ENCODE data around the gene NHLRC4. TPM values are rescaled to one million over a fixed set of nuclear protein-coding genes. Genes with fewer than 3 reads are reported as not detected.

Gene NHLRC4
- polyA plus RNA-seq, 2 of the 4 experiments (the other 2 are of a cell fraction) = 0.03 to 0.09 TPM

- no peak for TF ChIP-seq BHLHE40 (IDR thresholded peaks at IDR 0.05; ENCODE audit: low read depth, low read length)
- TF ChIP-seq SMC3 (IDR thresholded peaks at IDR 0.05) = no peak
Measured at GRCh38 chr16:591231-591630, 24.4 kb downstream of the NHLRC4 start (continued).

GRCh38 chr16:591892-592517 lies 25.2 kb downstream of the NHLRC4 start:
- TF ChIP-seq TP53 (CRISPR knock-in tag; IDR thresholded peaks at IDR 0.05) = no peak
- no peak for TF ChIP-seq NR3C1 (IDR thresholded peaks at IDR 0.05)
- TF ChIP-seq RNF2 (IDR thresholded peaks at IDR 0.05; ENCODE audit: borderline replicate concordance, low read depth) = no peak
- no peak for TF ChIP-seq REST (IDR thresholded peaks at IDR 0.05)
- TF ChIP-seq MYC (IDR thresholded peaks at IDR 0.05; ENCODE audit: borderline replicate concordance, low read length) = no peak
- no peak for TF ChIP-seq MAFK (IDR thresholded peaks at IDR 0.05; ENCODE audit: partially characterized antibody)
- TF ChIP-seq RAD21 (conservative IDR thresholded peaks at IDR 0.05 in 1 of 2, IDR thresholded peaks at IDR 0.05 in 1 of 2) = no peak
- TF ChIP-seq ESRRA (IDR thresholded peaks at IDR 0.05; ENCODE audit: borderline replicate concordance, low read length) = no peak
- TF ChIP-seq EHF (CRISPR knock-in tag; IDR thresholded peaks at IDR 0.05) = no peak
- TF ChIP-seq JUN (IDR thresholded peaks at IDR 0.05) = no peak
- TF ChIP-seq HOXB13 (CRISPR knock-in tag; IDR thresholded peaks at IDR 0.05; ENCODE audit: low read depth) = no peak
- DNase-seq (ENCODE audit: low read depth in 1 of 2, low spot score in 1 of 2) (no peak), FAIRE-seq (no peak), ATAC-seq (no peak)
- no peak overlapping the region for H3K27ac ChIP-seq
- POLR2A ChIA-PET = no interaction called here
- WGBS (ENCODE audit: missing lambda C conversion rate) = 89% methylated on average over 14 of the region's 15 CpGs
- CTCF ChIA-PET = interaction anchor here (1.8 to 3.1 kb wide), 2 partner anchors 34 to 68 kb away, joined by 4 to 14 read pairs; no protein-coding TSS in a partner anchor
- no peak overlapping the region for H3K4me2 ChIP-seq
- peaks cover 31% of the 10 kb centered on the region for H3K4me1 ChIP-seq
- H3K4me3 ChIP-seq = no peak overlapping the region
- H3K9me3 ChIP-seq = no peaks in the 10 kb centered on the region

GRCh38 chr16:592518-593306 lies 25.9 kb downstream of the NHLRC4 start:
- H3K27ac ChIP-seq = no peak overlapping the region
- CTCF ChIA-PET = interaction anchor here (0.9 to 3.1 kb wide), 8 partner anchors 21 to 83 kb away, joined by 3 to 14 read pairs (median 3); partner anchors contain the start of genes METTL26 and RHBDL1
- H3K4me1 ChIP-seq = peaks cover 24% of the 10 kb centered on the region
- no peak overlapping the region for H3K4me3 ChIP-seq
- POLR2A ChIA-PET = no interaction called here
- H3K4me2 ChIP-seq = 0 out of 3 replicates have a peak overlapping the region, but pooled peaks have one; percentile 18
- no peak for FAIRE-seq
- TF ChIP-seq SREBF2 (IDR thresholded peaks at IDR 0.05) (no peak), ZC3H11A (IDR thresholded peaks at IDR 0.05) (no peak), CHD4 (IDR thresholded peaks at IDR 0.05; ENCODE audit: borderline replicate concordance) (no peak), TFCP2L1 (CRISPR knock-in tag; IDR thresholded peaks at IDR 0.05) (no peak), ELK1 (IDR thresholded peaks at IDR 0.05; ENCODE audit: low read depth, low read length) (no peak), ATOH8 (CRISPR knock-in tag; IDR thresholded peaks at IDR 0.05; ENCODE audit: low read depth) (no peak), RNF2 (IDR thresholded peaks at IDR 0.05; ENCODE audit: borderline replicate concordance, low read depth) (no peak), NFE2L2 (conservative IDR thresholded peaks at IDR 0.05; ENCODE audit: low read length) (no peak)
- H3K9me3 ChIP-seq = no peaks in the 10 kb centered on the region
- 86% methylated on average over 22 of the region's 24 CpGs for WGBS (ENCODE audit: missing lambda C conversion rate)
- ATAC-seq = no peak
- no peak for DNase-seq (ENCODE audit: low read depth in 1 of 2, low spot score in 1 of 2)
